ENCODE results near the gene ATP8B1. TPM values are rescaled to one million over a fixed set of nuclear protein-coding genes. Genes with fewer than 3 reads are reported as not detected.
"Not testable (repeated sequence)": the region's sequence is repeated elsewhere in the genome, so short reads cannot be mapped to it uniquely, and the experiment has no call there.

ATP8B1 gene
- total RNA-seq (36.5 and 38.4 TPM in 2 replicates), polyA plus RNA-seq (7.9 TPM in 2 replicates)

DNA sequence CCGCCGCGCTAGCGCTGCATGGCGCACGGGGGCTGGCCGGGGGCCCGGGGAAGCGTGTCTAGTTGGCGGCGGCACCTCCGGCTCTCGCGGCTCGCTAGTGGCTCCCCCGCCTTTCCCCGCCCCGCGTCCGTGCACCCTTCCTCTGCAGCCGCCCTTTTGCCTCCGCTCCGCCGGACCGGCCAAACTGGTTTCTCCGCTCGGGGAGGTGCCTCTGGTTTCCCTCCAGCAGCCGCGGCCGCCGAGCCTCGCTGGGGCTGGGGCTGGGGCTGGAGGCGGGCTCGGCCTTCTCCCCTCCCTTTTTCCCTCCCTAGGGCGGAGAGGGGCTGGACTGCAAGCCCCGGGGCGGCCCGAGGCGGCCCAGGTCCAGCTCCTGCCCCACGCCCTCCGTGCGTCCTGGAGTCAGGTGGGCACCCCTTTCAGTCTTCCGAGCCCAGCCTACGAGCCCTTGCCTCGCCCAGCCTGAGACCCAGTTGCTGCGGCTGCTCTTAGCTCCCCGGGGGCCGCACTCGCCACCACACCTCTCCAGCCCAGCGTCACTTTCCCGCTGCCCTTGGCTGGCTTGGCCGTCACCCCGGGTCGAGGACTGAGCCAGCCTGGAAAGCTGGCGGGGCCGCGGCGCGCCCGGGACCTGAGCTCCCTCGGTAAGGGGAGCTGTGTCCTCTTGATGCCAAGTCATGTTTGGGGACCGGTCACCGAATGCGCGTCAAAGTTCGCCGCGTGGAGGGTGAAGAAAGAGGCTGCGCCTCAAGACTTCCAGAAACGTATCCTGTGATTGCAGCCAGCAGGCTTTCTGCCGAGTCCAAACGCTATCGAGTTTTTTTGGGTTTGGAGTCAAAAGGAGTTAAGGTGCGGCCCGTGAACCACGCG is at the start of gene ATP8B1:
ATP8B1 (minus strand) TSS at position 213 of the 867 bp plus-strand sequence. CDS start 71,508 bp downstream, outside the sequence.
- no peaks in the 10 kb centered on the region for H3K9me2 ChIP-seq (replicated peaks; ENCODE audit: insufficient read depth)
- H3K27ac ChIP-seq, result peak within 1 kb of the TSS; percentile 92
- peaks cover 44% of the 10 kb centered on the region for H3K79me2 ChIP-seq
- no peaks in the 10 kb centered on the region for H3K9me3 ChIP-seq (ENCODE audit: low read depth)
- peaks cover 6% of the 10 kb centered on the region for H3K27me3 ChIP-seq
- TF ChIP-seq EZH2 (IDR thresholded peaks at IDR 0.05; ENCODE audit: borderline replicate concordance) (no peak), EZH2phosphoT487 (IDR thresholded peaks at IDR 0.05; ENCODE audit: low read depth, severe bottlenecking, unreplicated experiment) (no peak), CTCF (IDR thresholded peaks at IDR 0.05; ENCODE audit: poor library complexity) (no peak)
- H3K4me1 ChIP-seq (ENCODE audit: insufficient read depth), result peaks cover 11% of the 10 kb centered on the region
- H3K4me2 ChIP-seq, result peak within 1 kb of the TSS; percentile 84
- WGBS (ENCODE audit: low lambda C conversion rate, missing lambda C conversion rate), result 3% methylated on average over 55 of the region's 77 CpGs
- peak; percentile 93 for DNase-seq (ENCODE audit: low spot score)
- no peaks in the 10 kb centered on the region for H4K20me1 ChIP-seq (ENCODE audit: insufficient read depth, poor library complexity, severe bottlenecking)
- H2AFZ ChIP-seq, result peak within 1 kb of the TSS; percentile 72
- peak within 1 kb of the TSS; percentile 43 for H3K4me3 ChIP-seq
- no peaks in the 10 kb centered on the region for H3K36me3 ChIP-seq (replicated peaks; ENCODE audit: insufficient read depth, low read depth)

GRCh38 chr18:57850063-57850462 is 46.9 kb upstream of the ATP8B1 start:
- WGBS (ENCODE audit: low lambda C conversion rate, missing lambda C conversion rate), result 76% methylated on average over 3 of the region's 3 CpGs
- H3K4me2 ChIP-seq, result no peak overlapping the region
- H4K20me1 ChIP-seq (ENCODE audit: insufficient read depth, poor library complexity, severe bottlenecking), result no peaks in the 10 kb centered on the region
- no peaks in the 10 kb centered on the region for H3K9me2 ChIP-seq (replicated peaks; ENCODE audit: insufficient read depth)
- no peaks in the 10 kb centered on the region for H3K9me3 ChIP-seq (ENCODE audit: low read depth)
- H3K4me3 ChIP-seq, result no peak overlapping the region
- no peak for TF ChIP-seq EZH2phosphoT487 (IDR thresholded peaks at IDR 0.05; ENCODE audit: low read depth, severe bottlenecking, unreplicated experiment)
- no peak for TF ChIP-seq CTCF (IDR thresholded peaks at IDR 0.05; ENCODE audit: poor library complexity)
- TF ChIP-seq EZH2 (IDR thresholded peaks at IDR 0.05; ENCODE audit: borderline replicate concordance), result no peak
- peaks cover 13% of the 10 kb centered on the region for H3K4me1 ChIP-seq (ENCODE audit: insufficient read depth)
- H3K36me3 ChIP-seq (replicated peaks; ENCODE audit: insufficient read depth, low read depth), result no peaks in the 10 kb centered on the region
- no peak overlapping the region for H3K27ac ChIP-seq
- H3K27me3 ChIP-seq, result no peaks in the 10 kb centered on the region
- DNase-seq (ENCODE audit: low spot score), result no peak
- no peaks in the 10 kb centered on the region for H3K79me2 ChIP-seq
- H2AFZ ChIP-seq, result no peak overlapping the region

- H3K4me3 ChIP-seq; H4K20me1 ChIP-seq (ENCODE audit: insufficient read depth, poor library complexity, severe bottlenecking); H3K9me2 ChIP-seq (replicated peaks; ENCODE audit: insufficient read depth); H3K4me2 ChIP-seq; H2AFZ ChIP-seq; H3K79me2 ChIP-seq; H3K4me1 ChIP-seq (ENCODE audit: insufficient read depth); H3K9me3 ChIP-seq (ENCODE audit: low read depth); H3K27ac ChIP-seq; DNase-seq (ENCODE audit: low spot score); H3K27me3 ChIP-seq; H3K36me3 ChIP-seq (replicated peaks; ENCODE audit: insufficient read depth, low read depth): not testable (repeated sequence)
- 93% methylated on average over 1 of the region's 1 CpG for WGBS (ENCODE audit: low lambda C conversion rate, missing lambda C conversion rate)
Measured at GRCh38 chr18:57848374-57848773, 45.3 kb upstream of the ATP8B1 start.

- WGBS (ENCODE audit: low lambda C conversion rate, missing lambda C conversion rate), result 91% methylated on average over 2 of the region's 2 CpGs
- not testable (repeated sequence) for H4K20me1 ChIP-seq (ENCODE audit: insufficient read depth, poor library complexity, severe bottlenecking); DNase-seq (ENCODE audit: low spot score)
Measured at GRCh38 chr18:57847431-57847830, 44.3 kb upstream of the ATP8B1 start.

More at GRCh38 chr18:57847431-57847830, 44.3 kb upstream of the ATP8B1 start:
- H3K27ac ChIP-seq; H2AFZ ChIP-seq; H3K4me3 ChIP-seq; H3K9me3 ChIP-seq (ENCODE audit: low read depth); H3K27me3 ChIP-seq; H3K4me1 ChIP-seq (ENCODE audit: insufficient read depth); H3K9me2 ChIP-seq (replicated peaks; ENCODE audit: insufficient read depth); H3K4me2 ChIP-seq; H3K79me2 ChIP-seq; H3K36me3 ChIP-seq (replicated peaks; ENCODE audit: insufficient read depth, low read depth): not testable (repeated sequence)

Measured in hepatocyte (in vitro differentiated cells).